HG02973 (cell line): ENCODE measurements around the gene MRI1.
"Not testable (repeated sequence)": the region's sequence is repeated elsewhere in the genome, so short reads cannot be mapped to it uniquely, and the experiment has no call there.

Source experiments
- ATAC-seq: cut with Tn5 transposase; IDR thresholded peaks from one replicate; pipeline ENCODE4 v1.9.1; 2021; ENCODE audit warnings: moderate library complexity; ENCODE audit not compliant: unreplicated experiment

Gene MRI1

DNA sequence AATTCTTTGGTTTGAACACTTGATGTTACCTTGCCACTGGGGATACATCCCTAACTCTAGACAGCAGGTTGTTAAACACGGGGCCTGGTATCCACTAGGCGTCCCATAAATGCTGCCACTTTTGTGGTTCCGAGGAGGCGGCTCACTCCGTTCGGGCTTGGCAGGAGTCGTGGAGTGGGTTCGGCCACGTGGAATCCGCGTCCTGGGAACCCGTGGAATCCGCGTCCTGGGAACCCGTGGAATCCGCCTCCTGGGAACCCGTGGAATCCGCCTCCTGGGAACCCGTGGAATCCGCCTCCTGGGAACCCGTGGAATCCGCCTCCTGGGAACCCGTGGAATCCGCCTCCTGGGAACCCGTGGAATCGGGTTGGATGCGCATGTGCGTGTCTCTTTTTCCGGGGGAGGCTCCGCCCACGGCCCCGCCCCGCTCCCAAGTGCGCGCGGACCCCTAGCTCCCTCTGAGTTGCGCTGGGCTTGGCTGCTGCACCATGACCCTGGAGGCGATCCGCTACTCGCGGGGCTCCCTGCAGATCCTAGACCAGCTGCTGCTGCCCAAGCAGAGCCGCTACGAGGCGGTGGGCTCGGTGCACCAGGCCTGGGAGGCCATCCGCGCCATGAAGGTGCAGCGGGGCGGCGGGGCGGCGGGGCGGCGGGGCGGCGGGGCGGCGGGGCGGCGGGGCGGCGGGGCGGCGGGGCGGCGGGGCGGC is at the start of gene MRI1:
Gene MRI1, plus strand, starts transcription at position 422 of the 707 bp plus-strand sequence. Its CDS starts 67 bp downstream, at position 489.
- no peak for ATAC-seq

GRCh38 chr19:13717194-13717643 is 47.1 kb upstream of the MRI1 start:
- ATAC-seq: no peak

DNA sequence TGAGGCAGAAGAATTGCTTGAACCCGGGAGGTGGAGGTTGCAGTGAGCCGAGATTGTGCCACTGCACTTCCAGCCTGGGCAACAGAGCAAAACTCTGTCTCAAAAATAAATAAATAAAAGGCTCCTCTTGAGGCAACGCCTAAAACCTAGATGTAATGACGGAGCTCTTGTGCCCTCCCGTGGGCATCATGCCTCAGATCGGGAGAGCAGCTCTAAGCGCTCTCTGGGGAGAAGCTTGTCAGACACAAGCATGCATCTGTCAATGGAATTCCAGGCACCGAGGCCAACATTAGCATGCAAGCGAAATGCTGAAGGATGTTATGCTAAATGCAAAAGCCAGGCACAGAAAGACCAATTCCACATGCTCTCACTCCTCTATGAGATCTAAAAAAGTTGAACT is 45.6 kb upstream of the MRI1 start:
- ATAC-seq: no peak

- ATAC-seq: no peak
These were observed 42.2 kb upstream of the MRI1 start for GRCh38 chr19:13722146-13722545.

GRCh38 chr19:13723206-13723605 is 41.1 kb upstream of the MRI1 start:
- ATAC-seq: no peak

GRCh38 chr19:13726323-13726722 is 38.0 kb upstream of the MRI1 start:
- ATAC-seq: no peak

DNA sequence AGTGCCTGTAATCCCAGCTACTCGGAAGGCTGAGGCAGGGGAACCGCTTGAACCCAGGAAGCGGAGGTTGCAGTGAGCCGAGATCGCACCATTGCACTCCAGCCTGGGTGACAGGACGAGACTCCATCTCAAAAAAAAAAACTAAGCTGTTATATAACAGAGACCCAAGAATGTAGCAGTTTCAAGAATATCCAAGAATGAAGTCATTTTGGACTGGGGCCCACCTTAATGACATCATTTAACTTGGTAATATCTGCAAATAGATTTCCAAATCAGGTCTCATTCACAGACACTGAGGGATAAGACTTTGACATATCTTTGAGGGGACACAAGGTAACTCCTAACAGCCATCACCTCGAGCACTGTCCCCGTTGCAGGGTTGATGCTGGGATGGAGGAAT is 36.5 kb upstream of the MRI1 start:
- ATAC-seq: no peak

DNA sequence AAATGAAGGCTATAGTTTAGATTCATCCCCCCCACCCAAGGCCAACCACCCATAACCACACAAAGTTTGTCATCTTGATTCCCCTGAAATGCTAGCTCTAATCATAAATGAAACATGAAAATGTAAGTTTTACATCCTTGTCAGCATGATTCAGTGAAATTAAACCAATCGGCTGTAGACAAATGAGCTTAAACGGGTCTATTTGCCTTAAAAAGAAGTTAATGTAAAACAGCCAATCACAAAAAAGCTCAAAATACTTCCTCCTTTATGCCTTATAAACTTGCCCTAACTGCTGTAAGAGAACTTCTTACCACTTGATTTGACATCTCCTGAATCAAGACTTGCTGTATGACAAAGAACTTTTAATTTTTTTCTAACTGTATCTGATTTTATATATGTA is 34.5 kb upstream of the MRI1 start:
- no peak for ATAC-seq

DNA sequence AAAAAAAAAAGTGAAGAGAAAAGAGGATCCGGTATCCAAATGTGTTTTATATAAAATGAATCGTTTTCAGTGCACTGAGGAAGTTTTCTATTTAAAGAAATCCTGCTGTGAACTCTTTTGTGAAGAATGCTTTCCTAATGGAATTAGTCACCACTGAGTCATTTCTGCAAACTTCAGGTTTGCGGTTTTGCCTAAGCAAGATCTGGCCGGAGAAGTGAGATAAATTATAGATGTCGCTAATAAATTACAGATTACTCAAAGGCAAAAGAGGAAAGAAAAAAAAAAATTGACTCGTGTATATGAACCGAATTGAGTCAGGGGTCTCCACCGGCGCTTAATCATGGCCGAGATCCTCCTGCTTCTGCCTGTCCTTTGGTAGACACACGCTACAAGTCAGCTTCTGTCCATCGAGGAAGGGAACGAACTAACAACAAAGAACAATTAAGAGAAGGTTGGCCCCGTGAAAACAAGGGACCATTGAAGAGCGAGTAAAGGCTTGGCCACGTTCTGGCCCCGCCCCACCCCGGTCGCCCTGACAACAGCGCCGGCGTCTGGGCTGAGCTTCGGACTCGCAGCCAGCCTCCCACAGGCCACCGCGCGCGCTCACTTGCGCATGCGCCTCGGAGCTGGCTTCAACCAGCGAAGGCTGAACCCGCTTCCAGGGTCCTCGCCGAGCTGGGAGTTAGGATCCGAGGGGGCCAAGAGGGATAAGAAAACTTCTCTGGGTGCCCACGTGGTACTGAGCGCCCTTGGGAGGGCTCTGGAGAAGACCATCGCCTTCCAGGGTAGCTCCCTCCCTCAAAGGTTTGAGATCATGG is 33.0 kb upstream of the MRI1 start:
- peak; percentile 90 for ATAC-seq

- no peak for ATAC-seq
These were observed 32.0 kb upstream of the MRI1 start for GRCh38 chr19:13732337-13732736.

DNA sequence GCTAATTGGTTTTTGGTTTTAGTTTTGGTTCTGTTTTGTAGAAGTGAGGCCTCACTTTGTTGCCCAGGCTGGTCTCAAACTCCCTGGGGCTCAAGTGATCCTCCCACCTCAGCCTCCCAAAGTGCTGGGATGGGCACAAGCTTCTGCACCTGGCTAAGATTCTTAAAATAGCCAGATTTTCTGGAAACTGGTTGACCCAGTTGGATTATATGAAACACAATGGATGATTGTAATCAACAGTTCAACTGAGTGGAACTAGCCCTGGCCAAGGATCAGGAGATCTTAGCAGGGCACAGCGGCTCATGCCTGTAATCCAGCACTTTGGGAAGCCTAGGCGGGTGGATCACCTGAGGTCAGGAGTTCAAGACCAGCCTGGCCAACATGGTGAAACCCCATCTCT is 29.6 kb upstream of the MRI1 start:
- ATAC-seq: no peak

GRCh38 chr19:13738073-13738472 is 26.2 kb upstream of the MRI1 start:
- ATAC-seq: no peak

- no peak for ATAC-seq
These were observed 22.4 kb upstream of the MRI1 start for GRCh38 chr19:13741893-13742292.

- no peak for ATAC-seq
These were observed 21.6 kb upstream of the MRI1 start for GRCh38 chr19:13742756-13743155.

DNA sequence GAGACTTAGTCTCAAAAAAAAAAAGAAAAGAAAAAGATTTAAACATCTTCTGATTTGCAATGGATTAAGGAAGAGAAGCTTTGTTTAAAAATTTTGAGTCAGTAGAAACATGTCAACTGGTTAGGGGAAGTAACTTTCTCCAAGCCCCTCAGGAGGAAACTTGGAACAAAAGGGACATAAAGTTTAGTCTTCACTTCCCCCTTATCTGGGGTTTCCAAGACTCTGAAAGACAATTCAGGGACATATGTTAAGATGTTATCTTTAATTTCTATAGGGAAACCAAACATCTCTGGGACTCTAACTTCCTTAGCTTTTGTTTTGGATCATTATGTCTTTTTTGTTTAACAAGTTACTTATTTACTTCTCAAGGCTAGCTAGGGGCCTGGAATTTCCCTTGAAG is 20.1 kb upstream of the MRI1 start:
- no peak for ATAC-seq

DNA sequence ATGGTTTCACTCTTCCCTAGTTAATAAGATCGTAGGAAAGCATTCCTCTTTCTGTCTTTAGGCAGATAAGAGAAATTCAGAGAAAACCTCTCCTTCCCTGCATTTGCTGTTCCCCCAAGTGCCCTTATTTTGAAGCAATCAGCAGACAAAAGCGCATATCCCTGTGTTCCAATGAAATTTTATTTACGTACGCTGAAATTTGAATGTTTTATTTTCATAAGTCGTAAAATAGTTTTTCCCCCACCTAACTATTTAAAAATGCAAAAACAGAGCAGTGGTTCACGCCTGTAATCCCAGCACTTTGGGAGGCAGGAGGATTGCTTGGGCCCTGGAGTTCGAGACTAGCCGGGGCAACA is 17.2 kb upstream of the MRI1 start:
- no peak for ATAC-seq

DNA sequence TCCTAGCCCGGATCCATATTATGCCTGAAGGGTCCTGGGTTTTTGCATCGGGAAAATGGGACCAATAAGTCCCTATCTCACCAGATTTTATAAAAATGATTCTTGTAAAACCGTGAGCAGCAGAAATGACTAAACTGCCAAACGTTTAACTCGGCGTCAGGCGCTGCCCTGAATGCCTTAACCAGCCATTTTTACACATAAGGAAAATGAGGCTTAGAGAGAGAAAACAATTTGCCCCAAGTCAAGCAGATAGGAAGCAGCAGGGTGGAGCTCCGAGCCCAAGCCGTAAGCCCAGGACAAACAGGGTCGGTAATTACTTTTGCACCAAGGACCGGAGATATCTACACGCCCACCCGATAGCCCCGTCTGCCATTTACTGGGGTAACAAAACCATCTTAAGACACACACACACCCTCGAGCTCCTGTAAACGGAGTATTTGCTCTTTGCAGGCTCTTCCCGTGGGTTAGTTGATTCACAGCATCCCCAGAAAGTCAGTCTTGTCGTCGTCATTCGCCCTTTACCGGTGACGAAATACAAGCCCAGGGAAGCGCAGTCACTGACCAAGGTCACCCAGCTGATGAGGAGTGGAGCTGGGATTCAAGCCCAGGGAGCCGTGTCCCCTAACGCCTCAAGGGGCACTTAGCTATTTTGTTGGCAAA is 16.0 kb upstream of the MRI1 start:
- no peak for ATAC-seq

DNA sequence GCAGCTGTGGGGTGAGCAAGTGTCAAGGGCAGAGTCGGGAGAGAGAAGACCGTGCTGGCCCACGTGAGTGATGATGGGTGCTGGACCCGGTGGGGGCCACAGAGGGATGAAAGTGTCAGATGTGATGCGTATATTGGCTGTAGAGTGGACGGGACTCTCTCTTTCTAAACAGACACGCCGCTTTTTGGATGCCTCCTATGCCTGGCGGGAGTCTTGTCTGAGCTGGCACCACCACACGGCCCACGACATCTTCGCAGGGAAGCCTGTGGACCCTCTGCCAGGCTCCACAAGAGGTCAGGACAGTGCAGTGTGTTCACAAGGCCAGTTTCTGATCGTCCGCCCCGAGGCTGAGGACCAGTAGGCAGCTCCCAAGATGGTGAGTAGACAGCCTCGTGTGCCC is 12.9 kb upstream of the MRI1 start:
- ATAC-seq: no peak

- ATAC-seq: not testable (repeated sequence)
These were observed 10.7 kb upstream of the MRI1 start for GRCh38 chr19:13753622-13754021.

GRCh38 chr19:13756210-13756609 is 8.1 kb upstream of the MRI1 start:
- ATAC-seq: no peak

DNA sequence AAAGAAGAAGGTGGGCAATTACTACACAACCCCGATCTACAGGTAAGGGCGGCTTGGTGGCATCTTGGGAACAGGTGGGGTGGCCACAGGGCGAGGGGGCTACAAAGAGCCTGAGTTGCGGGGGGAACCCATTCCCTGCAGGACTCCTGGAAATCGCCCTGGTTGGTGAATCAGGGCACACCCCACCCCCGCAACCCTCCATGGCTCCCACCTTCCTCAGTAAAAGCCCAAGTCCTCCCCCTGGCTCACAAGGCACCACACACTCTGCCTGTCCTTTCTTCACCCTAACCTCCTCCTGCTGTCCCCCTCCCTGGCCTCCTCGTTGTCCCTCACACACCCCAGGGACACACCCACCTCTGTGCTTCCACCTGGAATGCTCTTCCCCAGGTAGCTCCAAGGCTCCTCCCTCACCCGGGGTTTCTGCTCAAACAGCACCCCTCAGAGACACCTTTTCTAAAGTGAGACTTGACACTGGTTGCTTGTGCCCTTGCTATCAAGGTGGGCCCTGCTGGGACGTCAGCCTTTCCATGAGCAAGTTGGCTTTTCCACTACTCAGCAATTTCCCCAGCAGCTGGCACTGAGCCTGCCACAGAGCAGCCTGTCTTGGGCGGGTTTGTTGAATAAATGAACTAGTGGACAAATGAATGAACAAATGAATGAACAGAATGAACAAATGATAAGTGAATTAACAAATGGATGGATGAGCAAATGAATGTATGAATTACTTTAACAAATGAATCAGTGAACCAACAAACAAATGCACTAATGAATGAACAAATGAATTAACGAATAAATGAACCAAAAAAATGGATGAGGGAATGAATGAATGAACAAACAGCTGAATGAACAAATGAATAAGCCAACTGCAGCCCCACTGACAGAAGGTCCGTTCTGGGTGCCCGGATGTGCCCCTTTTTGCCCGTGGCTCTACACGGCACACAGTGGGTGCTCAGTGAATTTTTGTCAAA is 6.2 kb upstream of the MRI1 start:
- ATAC-seq: no peak
